Activated T-helper 1 cell treated with anti-CD3 and anti-CD28 coated beads, Interleukin-12 subunit alpha, Interleukin-12 subunit beta, Interleukin-2, Interleukin-4 antibody, amounts not matched to agents 30 ng/mL and 10 ng/mL and 1 ng/mL, durations not matched to agents 14 hours and 24 hours and 36 hours (primary cell): ENCODE measurements around the gene GOLGA6C. TPM values are rescaled to one million over a fixed set of nuclear protein-coding genes. Genes with fewer than 3 reads are reported as not detected.
"Not testable (repeated sequence)": the region's sequence is repeated elsewhere in the genome, so short reads cannot be mapped to it uniquely, and the experiment has no call there.

Source experiments
- DNase-seq: peaks from one replicate; pipeline ENCODE4 v3.0.0; 2021; ENCODE audit warnings: low spot score
- H3K27ac Mint-ChIP-seq: one replicate; pipeline ENCODE4 v1.8.0; 2021; ENCODE audit warnings: mild to moderate bottlenecking, mixed read lengths
- H3K27me3 Mint-ChIP-seq: one replicate; pipeline ENCODE4 v1.8.0; 2022; ENCODE audit warnings: mild to moderate bottlenecking, moderate library complexity, mixed read lengths; ENCODE audit not compliant: insufficient read depth
- H3K36me3 Mint-ChIP-seq: one replicate; pipeline ENCODE4 v1.8.0; 2021; ENCODE audit warnings: low read depth, mixed read lengths
- H3K4me1 Mint-ChIP-seq: one replicate; pipeline ENCODE4 v1.8.0; 2021; ENCODE audit warnings: low read depth, mixed read lengths
- H3K4me3 Mint-ChIP-seq: one replicate; pipeline ENCODE4 v1.8.0; 2021; ENCODE audit warnings: mild to moderate bottlenecking, moderate library complexity, mixed read lengths
- H3K9me3 Mint-ChIP-seq: one replicate; pipeline ENCODE4 v1.8.0; 2021; ENCODE audit warnings: mixed read lengths
- intact Hi-C: fragments of 100-400 bp; cut with micrococcal nuclease; formaldehyde crosslinking; loops from one replicate; pipeline ENCODE4 v1.15.1; 2024
- total RNA-seq: library from RNA; stranded (reverse); gene quantifications from 2 replicates; pipeline ENCODE4 v1.2.3, GENCODE V29; 2022

GOLGA6C gene
- total RNA-seq, 1 donor from 2014 or later: not detected

- intact Hi-C loops: no loop called here
- peaks cover 4% of the 10 kb centered on the region for H3K27me3 Mint-ChIP-seq
- H3K4me3 Mint-ChIP-seq: no peak overlapping the region
- no peaks in the 10 kb centered on the region for H3K36me3 Mint-ChIP-seq
- no peak overlapping the region for H3K27ac Mint-ChIP-seq
- no peak for DNase-seq
- H3K4me1 Mint-ChIP-seq: no peaks in the 10 kb centered on the region
- H3K9me3 Mint-ChIP-seq: no peaks in the 10 kb centered on the region
Measured at GRCh38 chr15:75230551-75231371, 27.4 kb upstream of the GOLGA6C start.

GRCh38 chr15:75231836-75232235 lies 26.3 kb upstream of the GOLGA6C start:
- peaks cover 4% of the 10 kb centered on the region for H3K27me3 Mint-ChIP-seq
- H3K4me3 Mint-ChIP-seq: no peak overlapping the region
- H3K4me1 Mint-ChIP-seq: no peaks in the 10 kb centered on the region
- intact Hi-C loops: no loop called here
- H3K36me3 Mint-ChIP-seq: no peaks in the 10 kb centered on the region
- no peaks in the 10 kb centered on the region for H3K9me3 Mint-ChIP-seq
- no peak overlapping the region for H3K27ac Mint-ChIP-seq
- no peak for DNase-seq

GRCh38 chr15:75232252-75232813 lies 25.8 kb upstream of the GOLGA6C start:
- intact Hi-C loops: no loop called here
- Mint-ChIP-seq H3K27me3 (peaks cover 4% of the 10 kb centered on the region), H3K4me1 (no peaks in the 10 kb centered on the region), H3K9me3 (no peaks in the 10 kb centered on the region), H3K4me3 (no peak overlapping the region), H3K27ac (no peak overlapping the region), H3K36me3 (no peaks in the 10 kb centered on the region)
- no peak for DNase-seq

- H3K27me3 Mint-ChIP-seq: peaks cover 2% of the 10 kb centered on the region
- H3K9me3 Mint-ChIP-seq: no peaks in the 10 kb centered on the region
- no peaks in the 10 kb centered on the region for H3K36me3 Mint-ChIP-seq
- intact Hi-C loops: no loop called here
- no peaks in the 10 kb centered on the region for H3K4me1 Mint-ChIP-seq
- DNase-seq: no peak
- no peak overlapping the region for H3K27ac Mint-ChIP-seq
- H3K4me3 Mint-ChIP-seq: no peak overlapping the region
Measured at GRCh38 chr15:75232826-75233503, 25.2 kb upstream of the GOLGA6C start.

GRCh38 chr15:75233504-75234190 lies 24.5 kb upstream of the GOLGA6C start:
- no peaks in the 10 kb centered on the region for H3K4me1 Mint-ChIP-seq
- no peak overlapping the region for H3K27ac Mint-ChIP-seq
- intact Hi-C loops: no loop called here
- H3K9me3 Mint-ChIP-seq: no peaks in the 10 kb centered on the region
- H3K36me3 Mint-ChIP-seq: no peaks in the 10 kb centered on the region
- no peak overlapping the region for H3K4me3 Mint-ChIP-seq
- no peak for DNase-seq
- peaks cover 5% of the 10 kb centered on the region for H3K27me3 Mint-ChIP-seq

- no peak overlapping the region for H3K27ac Mint-ChIP-seq
- H3K4me3 Mint-ChIP-seq: no peak overlapping the region
- peaks cover 5% of the 10 kb centered on the region for H3K27me3 Mint-ChIP-seq
- DNase-seq: no peak
- intact Hi-C loops: no loop called here
- H3K36me3 Mint-ChIP-seq: no peaks in the 10 kb centered on the region
- no peaks in the 10 kb centered on the region for H3K9me3 Mint-ChIP-seq
- no peaks in the 10 kb centered on the region for H3K4me1 Mint-ChIP-seq
Measured at GRCh38 chr15:75234191-75234810, 23.8 kb upstream of the GOLGA6C start.

GRCh38 chr15:75235051-75235673 lies 23.0 kb upstream of the GOLGA6C start:
- DNase-seq: no peak
- no peaks in the 10 kb centered on the region for H3K36me3 Mint-ChIP-seq
- H3K4me3 Mint-ChIP-seq: no peak overlapping the region
- H3K27me3 Mint-ChIP-seq: peaks cover 10% of the 10 kb centered on the region
- intact Hi-C loops: no loop called here
- H3K9me3 Mint-ChIP-seq: no peaks in the 10 kb centered on the region
- H3K4me1 Mint-ChIP-seq: no peaks in the 10 kb centered on the region
- no peak overlapping the region for H3K27ac Mint-ChIP-seq

GRCh38 chr15:75235760-75236729 lies 22.1 kb upstream of the GOLGA6C start:
- Mint-ChIP-seq H3K4me1 (no peaks in the 10 kb centered on the region), H3K4me3 (no peak overlapping the region), H3K27me3 (peaks cover 15% of the 10 kb centered on the region), H3K27ac (no peak overlapping the region), H3K36me3 (no peaks in the 10 kb centered on the region), H3K9me3 (no peaks in the 10 kb centered on the region)
- no peak for DNase-seq
- intact Hi-C loops: no loop called here

GRCh38 chr15:75237316-75237982 lies 20.7 kb upstream of the GOLGA6C start:
- DNase-seq: no peak
- Mint-ChIP-seq H3K9me3 (no peaks in the 10 kb centered on the region), H3K27ac (no peak overlapping the region), H3K4me1 (no peaks in the 10 kb centered on the region), H3K4me3 (no peak overlapping the region), H3K36me3 (no peaks in the 10 kb centered on the region), H3K27me3 (peaks cover 15% of the 10 kb centered on the region)
- intact Hi-C loops: no loop called here

GRCh38 chr15:75238150-75238549 lies 20.0 kb upstream of the GOLGA6C start:
- Mint-ChIP-seq H3K9me3 (no peaks in the 10 kb centered on the region), H3K27me3 (peaks cover 15% of the 10 kb centered on the region), H3K4me3 (no peak overlapping the region), H3K4me1 (no peaks in the 10 kb centered on the region), H3K27ac (no peak overlapping the region), H3K36me3 (no peaks in the 10 kb centered on the region)
- DNase-seq: no peak
- intact Hi-C loops: no loop called here

GRCh38 chr15:75245741-75246140 lies 12.4 kb upstream of the GOLGA6C start:
- H3K4me1 Mint-ChIP-seq, H3K9me3 Mint-ChIP-seq, H3K27ac Mint-ChIP-seq, H3K36me3 Mint-ChIP-seq, H3K4me3 Mint-ChIP-seq, intact Hi-C loops, DNase-seq: not testable (repeated sequence)
- H3K27me3 Mint-ChIP-seq: peaks cover 19% of the 10 kb centered on the region
